NCI-H2171 (cell line): Measurements from ENCODE around the gene TGFBR3L.
"Not testable (repeated sequence)": the region's sequence is repeated elsewhere in the genome, so short reads cannot be mapped to it uniquely, and the experiment has no call there.

Experiments used
- DNase-seq: peaks from one replicate; lab custom pipeline; 2025; lab: John Stamatoyannopoulos, UW

Gene TGFBR3L

GRCh38 chr19:7928334-7928706 is 13.7 kb downstream of the TGFBR3L start:
- DNase-seq, result no peak

- peak; percentile 47 for DNase-seq
These were observed 14.4 kb downstream of the TGFBR3L start for GRCh38 chr19:7928741-7929701.

DNA sequence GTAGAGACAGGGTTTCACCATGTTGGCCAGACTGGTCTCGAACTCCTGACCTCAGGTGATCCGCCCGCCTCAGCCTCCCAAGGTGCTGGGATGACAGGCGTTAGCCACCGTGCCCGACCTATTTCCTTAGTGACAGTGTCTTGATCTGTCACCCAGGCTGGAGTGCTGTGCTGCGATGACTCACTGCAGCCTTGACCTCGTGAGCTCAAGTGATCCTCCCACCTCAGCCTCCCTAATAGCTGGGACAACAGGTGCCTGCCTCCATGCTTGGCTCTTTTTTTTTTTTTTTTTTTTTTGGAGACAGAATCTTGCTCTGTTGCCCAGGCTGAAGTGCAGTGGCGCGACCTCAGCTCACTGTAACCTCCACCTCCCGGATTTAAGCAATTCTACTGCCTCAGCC is 15.4 kb downstream of the TGFBR3L start:
- not testable (repeated sequence) for DNase-seq

DNA sequence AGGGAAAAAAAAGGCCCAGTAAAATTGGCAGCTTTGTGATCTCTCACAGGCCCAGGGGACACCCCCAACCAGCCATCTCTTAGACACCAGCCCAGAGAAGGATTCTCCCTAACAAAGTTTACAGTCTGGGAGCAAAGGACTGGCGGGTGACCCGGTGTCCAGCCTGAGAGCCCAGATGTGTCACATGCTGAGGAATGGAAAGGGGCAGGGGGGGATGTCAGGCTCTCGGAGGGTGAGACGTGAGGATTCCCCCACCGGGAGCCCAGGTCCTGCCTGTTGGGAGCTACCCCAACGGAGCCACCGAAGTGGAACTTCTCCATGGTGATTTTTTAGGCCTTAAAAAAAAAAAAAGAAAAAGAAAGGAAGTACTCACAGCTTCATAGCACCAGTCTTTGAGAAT is 16.1 kb downstream of the TGFBR3L start:
- no peak for DNase-seq

DNA sequence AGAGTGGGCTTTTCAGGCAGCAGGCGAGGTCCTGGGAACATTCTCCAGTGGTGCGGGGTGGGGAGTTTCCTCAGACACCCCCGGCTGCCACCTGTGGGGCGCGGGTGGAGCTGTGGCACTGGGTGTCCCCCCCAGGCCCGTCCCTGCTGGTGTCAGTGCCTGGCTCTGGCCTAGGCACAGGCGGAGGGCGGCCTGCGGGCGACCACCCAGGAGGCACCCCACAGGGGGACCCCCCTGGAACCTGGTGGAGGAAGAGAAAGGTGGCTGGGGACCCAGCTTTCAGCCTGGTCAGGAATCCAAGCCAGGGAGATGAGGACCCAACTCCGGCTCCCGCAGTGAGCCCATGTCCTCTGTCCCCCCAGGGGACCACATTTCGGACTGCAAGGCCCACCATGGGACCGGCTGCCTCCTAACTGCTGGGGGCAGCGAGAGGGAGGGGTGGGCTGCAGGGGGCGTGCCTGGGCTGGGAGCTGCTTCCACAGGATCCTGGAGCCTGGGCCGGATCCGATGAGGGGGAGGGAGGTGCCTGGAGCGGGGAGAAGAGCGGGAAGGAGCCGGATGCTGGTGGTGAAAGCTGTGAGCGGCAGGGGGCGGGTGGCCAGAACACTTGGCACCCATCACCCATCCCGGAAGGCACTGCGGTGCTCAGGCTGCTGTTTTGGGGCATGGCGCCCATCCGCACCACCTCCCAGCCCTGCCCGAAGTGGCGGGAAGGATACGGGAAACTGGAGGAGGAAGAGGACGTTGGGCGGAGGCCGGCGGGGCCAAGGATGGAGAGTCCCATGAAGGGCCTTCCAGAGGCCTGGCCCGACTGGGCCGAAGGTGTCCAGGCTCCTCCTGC is 16.8 kb downstream of the TGFBR3L start:
- no peak for DNase-seq

DNA sequence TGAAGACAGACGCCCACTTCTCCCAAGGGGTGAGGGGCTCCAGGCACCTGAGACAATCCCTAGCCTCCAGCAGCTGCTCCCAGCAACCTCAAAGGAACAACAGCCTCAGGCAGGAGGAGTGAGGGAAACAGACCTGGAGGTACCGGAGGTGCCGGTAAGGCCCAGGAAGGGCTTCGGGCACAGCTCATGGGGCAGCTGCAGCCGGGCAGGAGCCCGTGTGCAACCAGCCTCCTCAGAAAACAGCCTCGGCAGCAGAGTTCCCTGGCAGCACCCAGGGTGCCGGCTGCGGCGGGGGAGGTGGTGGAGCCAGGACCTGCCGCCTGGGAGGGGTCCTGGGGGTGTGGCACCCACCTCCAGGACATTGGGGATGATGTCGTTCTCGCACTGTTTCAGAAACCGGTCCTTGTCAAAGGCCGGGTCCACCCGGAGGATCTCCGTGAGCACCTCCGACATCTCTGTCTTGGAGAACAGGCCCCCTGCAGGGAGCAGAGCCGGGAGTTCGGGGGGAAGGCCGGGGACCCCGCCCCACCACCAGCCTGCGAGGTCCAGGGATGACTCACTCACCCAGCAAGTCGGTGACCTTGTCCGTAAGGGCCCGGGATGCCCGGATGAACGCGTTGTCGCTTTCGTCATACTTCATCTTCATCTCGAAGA is 17.8 kb downstream of the TGFBR3L start:
- no peak for DNase-seq

- DNase-seq, result no peak
These were observed 18.3 kb downstream of the TGFBR3L start for GRCh38 chr19:7932930-7933300.

GRCh38 chr19:7933411-7933810 is 18.8 kb downstream of the TGFBR3L start:
- DNase-seq, result no peak

DNA sequence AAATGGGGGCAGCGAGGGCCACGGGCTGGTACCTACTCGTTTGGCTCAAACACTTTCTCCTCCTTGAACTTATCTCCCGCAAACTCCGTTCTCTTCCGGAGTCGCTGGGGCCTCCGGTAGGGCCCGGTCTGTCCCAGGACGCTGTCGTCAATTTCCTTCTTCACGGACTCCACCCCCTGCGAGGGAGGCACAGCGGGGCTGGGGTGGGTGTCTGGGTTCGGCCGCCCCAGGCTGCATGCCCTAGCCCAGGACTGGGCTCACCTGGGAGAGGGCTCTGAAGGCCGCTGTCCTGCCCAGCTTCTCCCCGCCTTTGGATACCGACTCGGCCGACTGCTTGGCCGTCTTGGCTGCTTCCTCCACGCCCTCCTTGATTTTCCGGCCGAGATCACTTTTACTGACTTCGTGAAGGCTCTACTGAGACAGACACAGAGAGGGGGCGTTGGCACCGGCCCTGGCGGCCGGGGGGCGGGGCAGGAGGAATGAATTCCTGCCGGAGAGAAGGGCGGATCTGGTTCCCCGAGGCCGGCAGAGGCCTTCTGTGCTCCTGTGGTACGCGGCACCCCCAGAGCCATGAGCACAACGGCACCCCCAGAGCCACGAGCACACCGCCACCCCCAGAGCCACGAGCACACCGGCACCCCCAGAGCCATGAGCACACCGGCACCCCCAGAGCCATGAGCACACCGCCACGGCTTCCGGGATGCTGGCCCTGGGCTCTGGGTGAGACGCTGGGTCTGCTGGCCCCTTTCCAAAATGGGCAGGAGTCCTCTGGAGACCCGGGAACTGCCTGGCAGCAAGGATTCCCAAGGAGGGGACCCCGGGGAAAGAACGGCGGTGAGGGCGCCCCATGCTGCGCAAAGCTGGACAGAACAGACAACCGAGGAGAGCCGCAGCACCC is 19.4 kb downstream of the TGFBR3L start:
- DNase-seq, result no peak

DNA sequence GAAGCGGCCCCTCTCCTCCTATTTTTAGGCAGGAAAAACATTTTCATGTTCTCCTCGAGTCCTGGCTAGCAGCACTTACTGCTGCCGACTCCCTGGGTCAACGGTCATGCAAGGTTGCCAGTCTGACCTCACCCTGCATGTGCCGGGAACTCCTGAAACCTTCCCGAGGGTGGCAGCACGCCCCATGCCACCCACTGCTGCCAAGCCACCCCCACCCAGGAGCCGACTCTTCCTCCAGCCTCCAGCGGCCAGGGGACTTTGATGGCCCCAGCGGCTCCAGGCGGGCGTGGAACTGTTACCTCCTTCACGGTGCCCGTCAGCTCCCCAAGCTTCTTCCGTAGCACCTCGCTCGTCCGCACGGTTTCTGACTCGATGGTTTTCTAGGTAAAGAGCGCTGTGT is 20.1 kb downstream of the TGFBR3L start:
- no peak for DNase-seq

DNA sequence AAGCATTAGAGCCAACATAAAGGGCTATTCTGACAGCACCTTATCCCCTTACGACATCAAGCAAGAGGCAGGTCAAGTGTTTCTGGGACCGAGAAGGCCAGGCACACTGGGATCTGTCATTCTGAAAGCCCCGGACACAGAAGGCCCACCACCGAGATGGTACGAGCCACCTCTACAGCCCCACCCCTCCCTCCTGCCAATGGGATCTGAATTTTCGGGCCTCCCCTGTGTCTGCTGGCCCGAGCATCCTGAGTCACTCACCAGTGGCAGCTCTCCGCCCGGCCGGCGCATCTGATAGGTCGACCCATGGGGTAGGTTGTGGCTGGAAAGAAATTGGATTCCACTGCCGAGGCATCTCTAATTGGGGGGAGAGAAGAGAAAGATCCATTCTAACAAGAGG is 26.2 kb downstream of the TGFBR3L start:
- no peak for DNase-seq

DNA sequence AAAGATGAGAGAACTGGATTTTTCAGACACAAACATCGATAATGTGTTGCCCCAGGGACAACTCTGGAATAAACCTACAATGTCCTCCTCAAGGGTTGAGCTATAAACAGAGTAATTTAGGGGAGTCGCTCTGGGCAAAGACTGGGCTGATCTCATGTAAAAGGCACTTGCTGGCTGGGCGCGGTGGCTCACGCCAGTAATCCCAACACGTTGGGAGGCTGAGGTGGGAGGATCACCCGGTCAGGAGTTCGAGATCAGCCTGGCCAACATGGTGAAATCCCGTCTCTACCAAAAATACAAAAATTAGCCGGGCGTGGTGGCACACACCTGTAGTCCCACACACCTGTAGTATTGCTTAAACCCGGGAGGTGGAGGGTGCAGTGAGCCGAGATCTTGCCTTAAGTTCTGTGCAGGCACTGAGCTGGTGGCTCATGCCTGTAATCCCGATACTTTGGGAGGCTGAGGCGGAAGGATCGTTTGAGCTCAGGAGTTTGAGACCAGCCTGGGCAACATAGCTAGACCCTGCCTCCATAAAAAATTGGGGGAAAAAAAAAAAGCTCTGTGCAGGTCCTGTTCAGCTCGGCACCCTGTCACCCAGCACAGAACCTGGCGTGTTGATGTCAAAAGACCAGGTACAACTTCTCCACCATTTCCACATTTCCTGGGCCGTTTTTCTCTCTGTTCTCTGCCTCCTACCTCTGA is 27.4 kb downstream of the TGFBR3L start:
- no peak for DNase-seq

DNA sequence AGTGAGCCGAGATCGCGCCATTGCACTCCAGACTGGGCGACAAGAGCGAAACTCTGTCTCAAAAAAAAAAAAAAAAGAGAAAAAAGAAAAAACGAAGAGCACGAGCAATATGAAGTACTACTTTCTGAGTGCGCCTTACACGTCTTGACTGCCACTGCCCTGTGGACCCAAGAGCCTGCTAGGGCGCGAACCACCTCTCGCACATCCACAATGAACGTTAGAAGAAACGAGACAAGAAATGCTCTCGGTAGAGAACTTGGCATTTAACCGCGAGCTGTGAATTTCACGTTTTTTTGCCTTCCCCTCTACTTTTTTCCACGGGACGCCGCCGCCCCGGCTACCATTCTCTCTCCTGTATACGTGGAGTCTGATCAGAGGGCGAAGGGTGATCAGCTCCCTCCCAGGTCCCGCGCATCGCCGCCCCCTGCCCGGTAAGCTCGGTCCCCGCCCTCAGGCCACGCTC is 28.4 kb downstream of the TGFBR3L start:
- no peak for DNase-seq

- peak; percentile 99 for DNase-seq
These were observed 29.0 kb downstream of the TGFBR3L start, which contains the start of gene TIMM44 for GRCh38 chr19:7943444-7944176. TSS of gene TIMM44 (minus strand) at chr19:7943666. CDS start at chr19:7943651, 15 bp downstream.

GRCh38 chr19:7944177-7944761 is 29.6 kb downstream of the TGFBR3L start:
- DNase-seq, result peak; percentile 98

DNA sequence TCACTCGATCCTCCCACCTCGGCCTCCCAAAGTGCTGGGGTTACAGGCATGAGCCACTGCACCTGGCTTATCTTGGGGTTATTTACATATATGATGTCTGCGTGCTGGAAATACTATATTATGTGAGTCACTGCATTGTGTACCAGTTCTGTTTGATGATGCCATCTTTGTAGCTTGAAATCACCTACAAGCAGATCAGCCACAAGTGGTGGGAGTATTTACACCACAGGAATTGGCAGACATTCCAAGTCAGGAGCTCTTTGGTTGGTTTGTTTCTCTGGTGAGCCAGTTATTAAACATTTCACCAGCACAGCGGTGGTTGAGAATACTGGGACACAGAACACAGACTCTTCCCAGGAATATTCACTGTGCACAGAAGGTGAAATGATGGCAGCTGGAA is 33.3 kb downstream of the TGFBR3L start:
- no peak for DNase-seq

DNA sequence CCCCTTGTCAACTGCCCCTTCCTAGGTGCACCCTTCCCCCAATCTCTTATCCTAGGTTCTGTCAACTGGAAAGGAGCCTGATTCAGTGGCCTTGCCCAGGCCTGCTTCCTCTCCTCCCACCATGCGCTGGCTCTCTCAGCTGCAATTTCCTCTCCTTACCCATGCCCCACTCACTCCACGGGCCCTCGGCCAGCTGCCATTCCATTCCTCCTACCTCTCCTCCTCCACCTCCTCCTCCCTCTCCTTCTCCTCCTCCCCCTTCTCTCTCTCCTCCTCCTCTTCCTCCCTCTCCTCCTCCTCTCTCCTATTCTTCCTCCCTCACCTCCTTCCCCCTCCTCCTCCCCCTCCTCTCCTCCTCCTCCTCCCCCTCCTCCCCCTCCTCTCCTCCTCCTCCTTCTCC is 38.4 kb downstream of the TGFBR3L start:
- DNase-seq, result no peak

DNA sequence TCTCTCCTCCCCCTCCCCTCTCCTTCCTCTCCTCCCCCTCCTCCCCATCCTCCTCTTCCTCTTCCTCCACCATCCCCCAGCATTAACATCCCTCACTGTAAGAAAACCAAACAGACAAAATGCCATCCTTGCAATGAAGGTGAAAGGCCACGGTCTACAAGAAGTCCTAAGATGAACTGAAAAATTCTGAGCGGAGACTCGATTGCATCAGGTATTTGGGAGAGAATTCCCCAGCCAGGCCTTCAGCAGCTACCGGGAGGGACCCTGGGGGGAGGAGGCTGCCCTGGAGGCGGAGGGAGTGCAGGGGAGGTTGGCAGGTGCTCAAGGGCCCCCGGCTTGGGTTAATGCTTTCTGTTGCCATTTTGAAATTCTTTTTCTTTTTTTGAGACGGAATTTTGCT is 38.9 kb downstream of the TGFBR3L start:
- DNase-seq, result no peak

DNA sequence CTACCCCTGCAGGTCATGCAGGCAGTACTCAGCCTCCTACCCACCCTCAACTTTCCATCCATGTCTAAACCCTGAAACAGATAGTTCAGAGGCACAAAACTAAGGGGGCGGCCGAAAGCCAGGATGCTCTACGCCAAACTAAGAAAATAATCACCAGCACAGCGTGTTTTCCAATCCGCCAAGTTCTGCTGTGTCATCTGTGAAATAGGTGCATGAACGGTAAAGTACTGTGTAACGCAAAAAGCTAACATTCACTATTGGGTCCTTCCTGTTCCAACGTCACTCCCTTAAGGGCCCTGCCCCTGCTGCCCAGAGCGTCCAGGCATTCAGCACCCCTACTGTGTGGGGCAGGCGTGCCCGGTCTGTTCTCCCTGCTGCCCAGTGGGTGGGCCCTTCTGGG is 41.1 kb downstream of the TGFBR3L start:
- no peak for DNase-seq

DNA sequence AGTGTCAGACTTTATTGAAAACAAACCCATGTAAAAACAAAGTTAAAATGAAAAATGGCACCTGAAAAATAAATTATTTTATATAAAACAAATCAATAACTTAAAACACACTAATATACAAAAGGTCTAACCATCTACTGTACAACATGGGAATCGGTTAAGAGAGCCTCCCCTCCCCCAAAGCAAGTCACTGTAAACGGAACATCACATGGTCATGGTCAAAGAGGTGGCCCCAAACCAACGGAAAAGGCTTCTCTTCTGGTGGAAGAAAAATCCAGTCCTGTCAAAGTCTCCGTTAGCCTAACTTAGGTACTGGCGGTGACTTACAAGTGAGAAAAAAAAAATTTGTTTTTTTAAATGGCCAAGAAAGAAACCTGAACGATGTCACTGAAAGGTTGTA is 44.6 kb downstream of the TGFBR3L start:
- no peak for DNase-seq
